Endothelial cell of umbilical vein (primary cell): ENCODE results near the gene SCFD1.

Experiments used
- CTCF ChIP-seq, 2 donors: IDR thresholded peaks; 1 replicate in 1 of 2; 2 replicates in 1 of 2; pipeline ENCODE4 v1.5.1; 2011; ENCODE audit warnings: low read length in 2 of 2, mild to moderate bottlenecking in 2 of 2, moderate library complexity in 2 of 2, control low read depth in 1 of 2, inconsistent platforms in 1 of 2, low read depth in 1 of 2; ENCODE audit not compliant: insufficient read depth in 1 of 2; ENCODE audit errors: extremely low read depth in 1 of 2
- EZH2 ChIP-seq: IDR thresholded peaks from 2 replicates; pipeline ENCODE4 v1.6.1; 2012; ENCODE audit warnings: borderline replicate concordance, low read depth, mild to moderate bottlenecking, moderate library complexity, low read length, inconsistent platforms; ENCODE audit not compliant: severe bottlenecking
- GATA2 ChIP-seq: IDR thresholded peaks from 2 replicates; pipeline ENCODE4 v1.7.0; 2011; ENCODE audit warnings: low read depth, mild to moderate bottlenecking, moderate library complexity, mixed read lengths, low read length; ENCODE audit not compliant: insufficient read length, insufficient read depth
- JUN ChIP-seq: IDR thresholded peaks from 2 replicates; pipeline ENCODE4 v1.6.1; 2011; ENCODE audit warnings: borderline replicate concordance, low read depth; ENCODE audit not compliant: insufficient read length, insufficient read depth
- POLR2A ChIP-seq: IDR thresholded peaks from 2 replicates; pipeline ENCODE4 v1.6.1; 2012; ENCODE audit warnings: low read depth, mild to moderate bottlenecking, control low read depth, low read length

DNA sequence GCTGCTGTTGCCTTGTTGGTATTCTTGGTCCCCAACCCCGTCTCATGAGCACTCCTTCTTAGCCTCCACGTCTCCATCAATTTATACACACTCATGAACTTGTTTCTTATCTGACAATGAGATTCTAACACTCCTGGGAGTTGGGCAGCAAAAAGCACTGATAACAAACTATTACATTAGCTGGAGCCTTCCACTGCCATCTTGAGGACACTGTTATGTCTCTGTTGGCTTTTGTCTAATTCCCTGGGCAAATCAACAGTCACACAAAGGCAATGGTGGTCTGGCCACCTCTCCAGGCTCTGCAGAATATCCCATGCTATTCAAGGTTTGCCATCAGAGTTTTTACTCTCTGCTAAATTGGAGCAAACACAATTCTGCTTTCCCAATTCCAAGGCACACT, 134.5 kb downstream of the SCFD1 start:
- TF ChIP-seq CTCF (IDR thresholded peaks at IDR 0.05; ENCODE audit: extremely low read depth in 1 of 2, insufficient read depth in 1 of 2, low read depth in 1 of 2, low read length in 2 of 2) = no peak
- TF ChIP-seq EZH2 = no peak
- no peak for TF ChIP-seq JUN
- TF ChIP-seq POLR2A = no peak
- TF ChIP-seq GATA2 = no peak
